ENCODE measurements around the gene DRP2.

GRCh38 chrX:101260435-101260834 is 40.8 kb downstream of the DRP2 start:
- TF ChIP-seq POLR2A (IDR thresholded peaks at IDR 0.05; ENCODE audit: low read length) (no peak), GATA1 (IDR thresholded peaks at IDR 0.05; ENCODE audit: low read depth, low read length) (no peak)
